Activated CD4-positive, alpha-beta memory T cell treated with anti-CD3 and anti-CD28 coated beads for 36 hours (primary cell): ENCODE measurements around the gene ATP8A2. TPM values are rescaled to one million over a fixed set of nuclear protein-coding genes. Genes with fewer than 3 reads are reported as not detected.
"Not testable (repeated sequence)": the region's sequence is repeated elsewhere in the genome, so short reads cannot be mapped to it uniquely, and the experiment has no call there.

Experiments
- CTCF ChIA-PET: fragments of 350-600 bp; sonication (Branson Sonifier 250); formaldehyde crosslinking; loops from one replicate; lab custom pipeline; 2021; ENCODE audit warnings: antibody characterized with exemption, inconsistent platforms; lab: Charles Lee
- POLR2A ChIA-PET: fragments of 350-600 bp; sonication (Branson Sonifier 250); formaldehyde crosslinking; loops from one replicate; lab custom pipeline; 2021; ENCODE audit warnings: antibody characterized with exemption; lab: Charles Lee
- DNase-seq: peaks from one replicate; pipeline ENCODE4 v3.0.0-alpha.2; 2020
- H3K27ac Mint-ChIP-seq: one replicate; pipeline ENCODE4 v1.8.0; 2021; ENCODE audit warnings: mixed read lengths
- H3K27me3 Mint-ChIP-seq: one replicate; pipeline ENCODE4 v1.8.0; 2021; ENCODE audit warnings: mixed read lengths
- H3K36me3 Mint-ChIP-seq: one replicate; pipeline ENCODE4 v1.8.0; 2021; ENCODE audit warnings: mixed read lengths
- H3K4me1 Mint-ChIP-seq: one replicate; pipeline ENCODE4 v1.8.0; 2021; ENCODE audit warnings: low read depth, mixed read lengths
- H3K4me3 Mint-ChIP-seq: one replicate; pipeline ENCODE4 v1.8.0; 2021; ENCODE audit warnings: mild to moderate bottlenecking, mixed read lengths
- H3K9me3 Mint-ChIP-seq: one replicate; pipeline ENCODE4 v1.8.0; 2021; ENCODE audit warnings: mixed read lengths
- intact Hi-C: fragments of 100-400 bp; cut with micrococcal nuclease; formaldehyde crosslinking; loops from one replicate; pipeline ENCODE4 v1.15.1; 2023
- total RNA-seq, 2 experiments: library from RNA; stranded (reverse); gene quantifications; one replicate each; pipeline ENCODE4 v1.2.3, GENCODE V29; 2021

ATP8A2 gene
- total RNA-seq, 2 experiments from 2014 or later, result 0.22 to 0.29 TPM

- CTCF ChIA-PET, H3K27ac Mint-ChIP-seq, H3K4me3 Mint-ChIP-seq, H3K36me3 Mint-ChIP-seq, DNase-seq, POLR2A ChIA-PET, H3K4me1 Mint-ChIP-seq, H3K27me3 Mint-ChIP-seq, intact Hi-C loops, H3K9me3 Mint-ChIP-seq: not testable (repeated sequence)
Observed at GRCh38 chr13:25827221-25827620, 455.4 kb downstream of the ATP8A2 start.

GRCh38 chr13:25827831-25828465 is 456.2 kb downstream of the ATP8A2 start:
- intact Hi-C loops, result no loop called here
- ChIA-PET CTCF (interaction anchor here (1.2 to 2.2 kb wide), 3 partner anchors 233 to 251 kb away, joined by 3 to 15 read pairs (median 6); no protein-coding TSS in a partner anchor), POLR2A (no interaction called here)
- no peak overlapping the region for H3K4me3 Mint-ChIP-seq
- H3K27me3 Mint-ChIP-seq, result peaks cover 3% of the 10 kb centered on the region
- H3K9me3 Mint-ChIP-seq, result no peaks in the 10 kb centered on the region
- DNase-seq, result no peak
- no peaks in the 10 kb centered on the region for H3K4me1 Mint-ChIP-seq
- no peak overlapping the region for H3K27ac Mint-ChIP-seq
- no peaks in the 10 kb centered on the region for H3K36me3 Mint-ChIP-seq

GRCh38 chr13:25833761-25834160 is 462.0 kb downstream of the ATP8A2 start:
- Mint-ChIP-seq H3K9me3 (no peaks in the 10 kb centered on the region), H3K4me3 (no peak overlapping the region), H3K27me3 (no peaks in the 10 kb centered on the region), H3K27ac (no peak overlapping the region), H3K4me1 (no peaks in the 10 kb centered on the region), H3K36me3 (no peaks in the 10 kb centered on the region)
- ChIA-PET POLR2A (no interaction called here), CTCF (no interaction called here)
- no peak for DNase-seq
- intact Hi-C loops, result no loop called here

- Mint-ChIP-seq H3K36me3 (no peaks in the 10 kb centered on the region), H3K27ac (no peak overlapping the region), H3K4me3 (no peak overlapping the region), H3K27me3 (peaks cover 3% of the 10 kb centered on the region), H3K9me3 (no peaks in the 10 kb centered on the region), H3K4me1 (no peaks in the 10 kb centered on the region)
- intact Hi-C loops, result no loop called here
- DNase-seq, result no peak
- POLR2A ChIA-PET, result no interaction called here
- CTCF ChIA-PET, result no interaction called here
Observed at GRCh38 chr13:25836574-25837336, 465.0 kb downstream of the ATP8A2 start.

GRCh38 chr13:25839371-25839770 is 467.6 kb downstream of the ATP8A2 start:
- ChIA-PET CTCF (no interaction called here), POLR2A (no interaction called here)
- no peak overlapping the region for H3K27ac Mint-ChIP-seq
- no peak overlapping the region for H3K4me3 Mint-ChIP-seq
- peaks cover 4% of the 10 kb centered on the region for H3K27me3 Mint-ChIP-seq
- no peak for DNase-seq
- no peaks in the 10 kb centered on the region for H3K9me3 Mint-ChIP-seq
- no peaks in the 10 kb centered on the region for H3K36me3 Mint-ChIP-seq
- no peaks in the 10 kb centered on the region for H3K4me1 Mint-ChIP-seq
- intact Hi-C loops, result no loop called here

GRCh38 chr13:25840261-25840660 is 468.5 kb downstream of the ATP8A2 start:
- Mint-ChIP-seq H3K9me3 (no peaks in the 10 kb centered on the region), H3K4me3 (no peak overlapping the region), H3K36me3 (no peaks in the 10 kb centered on the region), H3K27ac (no peak overlapping the region), H3K4me1 (no peaks in the 10 kb centered on the region), H3K27me3 (peaks cover 4% of the 10 kb centered on the region)
- DNase-seq, result no peak
- ChIA-PET POLR2A (no interaction called here), CTCF (no interaction called here)
- intact Hi-C loops, result loop anchor here (10.0 kb wide), 1 partner anchor 135 kb away; no protein-coding TSS in a partner anchor

- no peaks in the 10 kb centered on the region for H3K4me1 Mint-ChIP-seq
- CTCF ChIA-PET, result no interaction called here
Observed at GRCh38 chr13:25840931-25841330, 469.2 kb downstream of the ATP8A2 start.

GRCh38 chr13:25843692-25844091 is 471.9 kb downstream of the ATP8A2 start:
- intact Hi-C loops, result loop anchor here (10.0 kb wide), 1 partner anchor 131 kb away; no protein-coding TSS in a partner anchor
- no peaks in the 10 kb centered on the region for H3K36me3 Mint-ChIP-seq
- CTCF ChIA-PET, result interaction anchor here (0.6 kb wide), 1 partner anchor 342 kb away, joined by 3 read pairs; no protein-coding TSS in a partner anchor
- DNase-seq, result no peak
- POLR2A ChIA-PET, result no interaction called here
- peaks cover 23% of the 10 kb centered on the region for H3K4me1 Mint-ChIP-seq
- peaks cover 4% of the 10 kb centered on the region for H3K27me3 Mint-ChIP-seq
- H3K9me3 Mint-ChIP-seq, result no peaks in the 10 kb centered on the region
- no peak overlapping the region for H3K27ac Mint-ChIP-seq
- no peak overlapping the region for H3K4me3 Mint-ChIP-seq

More at GRCh38 chr13:25840931-25841330, 469.2 kb downstream of the ATP8A2 start:
- POLR2A ChIA-PET, result no interaction called here
- no peak for DNase-seq
- intact Hi-C loops, result loop anchor here (10.0 kb wide), 1 partner anchor 134 kb away; no protein-coding TSS in a partner anchor
- Mint-ChIP-seq H3K9me3 (no peaks in the 10 kb centered on the region), H3K4me3 (no peak overlapping the region), H3K27me3 (peaks cover 4% of the 10 kb centered on the region), H3K27ac (no peak overlapping the region), H3K36me3 (no peaks in the 10 kb centered on the region)

- CTCF ChIA-PET, result no interaction called here
- no peak overlapping the region for H3K27ac Mint-ChIP-seq
- H3K36me3 Mint-ChIP-seq, result no peaks in the 10 kb centered on the region
- peaks cover 4% of the 10 kb centered on the region for H3K27me3 Mint-ChIP-seq
- DNase-seq, result no peak
- no peaks in the 10 kb centered on the region for H3K9me3 Mint-ChIP-seq
- H3K4me1 Mint-ChIP-seq, result peaks cover 29% of the 10 kb centered on the region
- no peak overlapping the region for H3K4me3 Mint-ChIP-seq
- POLR2A ChIA-PET, result no interaction called here
- intact Hi-C loops, result loop anchor here (10.0 kb wide), 1 partner anchor 130 kb away; no protein-coding TSS in a partner anchor
Observed at GRCh38 chr13:25844559-25845434, 473.0 kb downstream of the ATP8A2 start.

- Mint-ChIP-seq H3K36me3 (no peaks in the 10 kb centered on the region), H3K4me1 (peaks cover 29% of the 10 kb centered on the region), H3K4me3 (no peak overlapping the region), H3K27me3 (peaks cover 4% of the 10 kb centered on the region), H3K27ac (no peak overlapping the region), H3K9me3 (no peaks in the 10 kb centered on the region)
- ChIA-PET CTCF (interaction anchor here (1.1 kb wide), 1 partner anchor 29 kb away, joined by 3 read pairs; no protein-coding TSS in a partner anchor), POLR2A (no interaction called here)
- no peak for DNase-seq
- intact Hi-C loops, result loop anchor here (2.0 to 10.0 kb wide), 2 partner anchors 128 to 206 kb away; partner anchors contain the start of gene SHISA2
Observed at GRCh38 chr13:25846222-25846984, 474.6 kb downstream of the ATP8A2 start.

- Mint-ChIP-seq H3K4me1 (peaks cover 29% of the 10 kb centered on the region), H3K27me3 (no peaks in the 10 kb centered on the region), H3K4me3 (no peak overlapping the region), H3K27ac (no peak overlapping the region), H3K36me3 (no peaks in the 10 kb centered on the region), H3K9me3 (no peaks in the 10 kb centered on the region)
- CTCF ChIA-PET, result interaction anchor here (1.1 kb wide), 1 partner anchor 28 kb away, joined by 3 read pairs; no protein-coding TSS in a partner anchor
- DNase-seq, result peak; percentile 18
- POLR2A ChIA-PET, result interaction anchor here (0.7 kb wide), 1 partner anchor 64 kb away, joined by 3 read pairs; no protein-coding TSS in a partner anchor
- intact Hi-C loops, result loop anchor here (1.0 to 10.0 kb wide), 5 partner anchors 28 to 206 kb away; partner anchors contain the start of gene SHISA2
Observed at GRCh38 chr13:25847145-25847544, 475.4 kb downstream of the ATP8A2 start.
